Measurements from ENCODE around the gene KLF16.

Gene KLF16

GRCh38 chr19:1856345-1856697, 7.1 kb downstream of the KLF16 start:
- DNase-seq (ENCODE audit: extremely low read depth in 1 of 2, low read depth in 1 of 2), result no peak

GRCh38 chr19:1855828-1856255, 7.5 kb downstream of the KLF16 start:
- no peak for DNase-seq (ENCODE audit: extremely low read depth in 1 of 2, low read depth in 1 of 2)

- peak in 1 of 2 donors; percentile 67 for DNase-seq (ENCODE audit: extremely low read depth in 1 of 2, low read depth in 1 of 2)
Observed at GRCh38 chr19:1855040-1855827, 8.1 kb downstream of the KLF16 start.

- no peak for DNase-seq (ENCODE audit: extremely low read depth in 1 of 2, low read depth in 1 of 2)
Observed at GRCh38 chr19:1854542-1855039, 8.8 kb downstream of the KLF16 start.

GRCh38 chr19:1854039-1854541, 9.3 kb downstream of the KLF16 start:
- DNase-seq (ENCODE audit: extremely low read depth in 1 of 2, low read depth in 1 of 2), result no peak

- DNase-seq (ENCODE audit: extremely low read depth in 1 of 2, low read depth in 1 of 2), result peak in 1 of 2 donors; percentile 71
Observed at GRCh38 chr19:1853295-1854038, 9.9 kb downstream of the KLF16 start.

- no peak for DNase-seq (ENCODE audit: extremely low read depth in 1 of 2, low read depth in 1 of 2)
Observed at GRCh38 chr19:1852581-1853128, 10.7 kb downstream of the KLF16 start.

GRCh38 chr19:1851654-1852580, 11.5 kb downstream of the KLF16 start:
- peak in 1 of 2 donors; percentile 52 for DNase-seq (ENCODE audit: extremely low read depth in 1 of 2, low read depth in 1 of 2)

- DNase-seq (ENCODE audit: extremely low read depth in 1 of 2, low read depth in 1 of 2), result no peak
Observed at GRCh38 chr19:1850809-1851653, 12.3 kb downstream of the KLF16 start.

GRCh38 chr19:1849886-1850398, 13.4 kb downstream of the KLF16 start:
- no peak for DNase-seq (ENCODE audit: extremely low read depth in 1 of 2, low read depth in 1 of 2)

GRCh38 chr19:1849132-1849474, 14.3 kb downstream of the KLF16 start:
- DNase-seq (ENCODE audit: extremely low read depth in 1 of 2, low read depth in 1 of 2), result no peak

GRCh38 chr19:1848399-1849131, 14.8 kb downstream of the KLF16 start, which contains the start of gene REXO1:
Gene REXO1 (minus strand): TSS chr19:1848483. CDS start chr19:1848358, 125 bp downstream.
- peak; percentile 96 for DNase-seq (ENCODE audit: extremely low read depth in 1 of 2, low read depth in 1 of 2)

GRCh38 chr19:1847684-1848398, 15.5 kb downstream of the KLF16 start:
- DNase-seq (ENCODE audit: extremely low read depth in 1 of 2, low read depth in 1 of 2), result no peak

GRCh38 chr19:1847348-1847683, 16.1 kb downstream of the KLF16 start:
- no peak for DNase-seq (ENCODE audit: extremely low read depth in 1 of 2, low read depth in 1 of 2)

GRCh38 chr19:1846517-1847204, 16.7 kb downstream of the KLF16 start:
- DNase-seq (ENCODE audit: extremely low read depth in 1 of 2, low read depth in 1 of 2), result no peak

- no peak for DNase-seq (ENCODE audit: extremely low read depth in 1 of 2, low read depth in 1 of 2)
Observed at GRCh38 chr19:1845642-1846041, 17.7 kb downstream of the KLF16 start.

- no peak for DNase-seq (ENCODE audit: extremely low read depth in 1 of 2, low read depth in 1 of 2)
Observed at GRCh38 chr19:1845125-1845515, 18.3 kb downstream of the KLF16 start.
